CD4-positive, alpha-beta T cell treated with Interleukin-21 for 1 hour (primary cell): ENCODE measurements around the gene PIM3.

Experiments
- DNase-seq: peaks from one replicate; pipeline ENCODE4 v3.0.0-alpha.2; 2020

PIM3 gene

GRCh38 chr22:49956914-49957825, 3.4 kb upstream of the PIM3 start:
- no peak for DNase-seq

GRCh38 chr22:49957826-49958365, 2.7 kb upstream of the PIM3 start:
- DNase-seq: no peak

- no peak for DNase-seq
Observed at GRCh38 chr22:49958366-49958921, 2.1 kb upstream of the PIM3 start.

GRCh38 chr22:49958931-49959781, 1.4 kb upstream of the PIM3 start:
- DNase-seq: no peak

DNA sequence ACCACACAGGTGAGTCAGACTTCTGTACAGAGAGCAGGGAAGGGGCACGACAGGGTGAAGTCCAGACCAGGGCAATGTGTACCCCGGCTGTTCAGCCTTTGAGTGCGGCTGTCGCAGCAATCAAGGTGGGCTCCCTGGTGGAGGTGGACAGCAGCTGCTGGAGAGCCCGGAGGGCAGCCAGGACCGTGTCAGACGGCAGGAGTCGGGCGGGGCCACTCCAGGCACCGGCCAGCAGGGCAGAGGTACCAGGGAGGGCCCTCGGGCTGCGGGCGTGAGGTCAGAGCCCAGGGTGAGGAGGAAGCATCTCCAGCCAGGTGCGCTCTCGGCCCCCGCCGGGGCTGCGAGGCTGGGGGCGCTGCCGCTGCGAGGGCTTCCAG, 802 bp upstream of the PIM3 start:
- peak; percentile 37 for DNase-seq

GRCh38 chr22:49961005-49961600, 531 bp downstream of the PIM3 start:
- peak; percentile 44 for DNase-seq

DNA sequence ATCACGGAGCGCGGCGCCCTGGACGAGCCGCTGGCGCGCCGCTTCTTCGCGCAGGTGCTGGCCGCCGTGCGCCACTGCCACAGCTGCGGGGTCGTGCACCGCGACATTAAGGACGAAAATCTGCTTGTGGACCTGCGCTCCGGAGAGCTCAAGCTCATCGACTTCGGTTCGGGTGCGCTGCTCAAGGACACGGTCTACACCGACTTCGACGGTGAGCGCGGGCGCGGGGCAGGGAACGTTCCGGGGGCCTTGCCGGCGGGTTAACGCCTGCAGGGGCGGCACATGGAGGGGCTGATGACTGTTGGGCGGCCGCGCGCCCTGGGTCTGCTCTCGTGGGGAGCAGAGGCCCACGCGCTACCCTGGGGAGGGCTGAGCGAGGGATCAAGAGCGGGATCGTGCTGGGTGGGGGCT, 1.0 kb downstream of the PIM3 start:
- DNase-seq: no peak

- peak; percentile 93 for DNase-seq
Observed at GRCh38 chr22:49962012-49962750, 1.6 kb downstream of the PIM3 start.

GRCh38 chr22:49962751-49963646, 2.4 kb downstream of the PIM3 start:
- DNase-seq: no peak

DNA sequence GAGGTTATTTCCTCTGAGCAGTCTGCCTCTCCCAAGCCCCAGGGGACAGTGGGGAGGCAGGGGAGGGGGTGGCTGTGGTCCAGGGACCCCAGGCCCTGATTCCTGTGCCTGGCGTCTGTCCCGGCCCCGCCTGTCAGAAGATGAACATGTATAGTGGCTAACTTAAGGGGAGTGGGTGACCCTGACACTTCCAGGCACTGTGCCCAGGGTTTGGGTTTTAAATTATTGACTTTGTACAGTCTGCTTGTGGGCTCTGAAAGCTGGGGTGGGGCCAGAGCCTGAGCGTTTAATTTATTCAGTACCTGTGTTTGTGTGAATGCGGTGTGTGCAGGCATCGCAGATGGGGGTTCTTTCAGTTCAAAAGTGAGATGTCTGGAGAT, 3.1 kb downstream of the PIM3 start:
- peak; percentile 30 for DNase-seq

GRCh38 chr22:49964136-49965090, 3.8 kb downstream of the PIM3 start:
- DNase-seq: peak; percentile 58

DNA sequence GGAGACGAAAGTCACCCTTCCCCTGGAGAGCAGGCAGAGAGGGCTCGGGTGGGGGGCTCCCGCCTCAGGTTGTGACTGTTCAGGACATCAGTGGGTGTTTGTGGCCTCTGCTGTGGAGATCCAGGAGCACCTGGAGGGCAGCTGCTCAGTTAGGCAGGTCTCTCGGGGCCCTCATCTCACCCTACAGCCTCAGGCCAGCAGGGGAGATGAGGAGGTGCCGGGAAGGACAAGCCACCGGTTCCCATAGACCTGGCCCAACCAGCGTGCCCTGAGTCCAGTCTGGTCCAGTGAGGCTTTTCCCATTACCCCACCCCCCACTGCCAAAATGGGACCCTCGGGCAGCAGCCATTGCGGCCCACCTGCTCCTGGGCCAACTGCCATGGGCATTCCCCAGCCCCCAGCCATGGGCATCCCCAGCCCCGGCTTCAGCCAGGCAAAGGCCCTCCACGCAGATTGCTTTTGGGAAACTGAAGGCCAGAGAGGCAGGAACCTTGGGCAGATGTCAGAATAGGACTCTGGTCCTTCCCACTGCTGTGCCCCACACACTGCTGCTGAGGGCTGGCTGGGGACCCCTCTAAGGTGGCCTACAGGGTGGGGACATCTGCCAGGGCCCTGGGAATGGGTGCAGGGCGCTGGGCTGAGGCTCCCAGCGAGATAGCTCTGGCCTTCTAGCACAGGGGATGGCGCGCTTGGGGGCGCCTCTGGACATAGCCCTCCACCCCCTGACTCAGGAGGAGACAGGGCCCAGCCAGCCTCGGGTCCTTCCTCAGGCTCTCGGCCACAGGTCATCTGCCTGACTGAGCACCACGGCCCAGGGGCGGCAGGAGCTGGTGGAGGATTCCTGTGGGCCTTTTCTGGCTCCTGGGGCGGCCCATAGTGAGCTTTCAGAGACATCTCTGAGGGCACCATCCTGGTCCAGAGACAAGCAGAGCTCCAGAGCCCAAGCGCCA, 4.8 kb downstream of the PIM3 start:
- peak; percentile 28 for DNase-seq

DNA sequence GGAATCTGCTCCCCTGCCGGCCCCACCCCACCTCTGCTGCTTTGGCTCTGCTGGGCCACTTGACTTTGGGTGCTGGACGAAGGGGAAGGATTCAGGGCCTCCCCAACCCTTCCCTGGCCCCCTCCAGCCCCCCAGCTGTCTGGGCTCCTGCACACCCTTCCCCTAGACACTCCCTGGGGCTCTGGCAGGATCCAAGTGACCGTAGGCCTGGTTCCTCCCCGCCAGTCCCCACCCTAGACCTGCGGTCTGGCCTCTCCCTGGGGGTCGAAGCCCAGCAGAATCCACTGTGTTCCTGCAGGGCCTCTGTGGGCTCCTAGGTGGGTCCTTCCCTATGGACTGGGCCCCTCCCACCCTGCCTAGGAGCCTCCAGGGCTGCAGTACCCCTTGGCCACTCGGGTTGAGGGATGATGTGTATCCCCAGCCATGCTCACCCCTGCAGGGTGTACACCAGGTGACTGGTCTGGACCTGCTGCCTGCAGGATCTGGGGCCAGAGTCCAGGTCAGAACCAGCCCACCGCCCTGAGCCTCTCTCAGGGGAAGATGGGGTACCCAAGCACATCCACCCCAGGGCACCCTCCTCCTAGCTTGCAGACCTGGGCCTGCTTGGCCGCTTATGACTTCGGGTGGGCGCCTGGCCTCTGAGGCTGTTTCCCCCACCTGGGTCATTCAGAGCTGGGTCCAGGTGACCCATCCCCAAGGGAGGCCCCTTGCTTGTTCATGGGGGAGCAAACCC, 5.6 kb downstream of the PIM3 start:
- DNase-seq: peak; percentile 20

DNA sequence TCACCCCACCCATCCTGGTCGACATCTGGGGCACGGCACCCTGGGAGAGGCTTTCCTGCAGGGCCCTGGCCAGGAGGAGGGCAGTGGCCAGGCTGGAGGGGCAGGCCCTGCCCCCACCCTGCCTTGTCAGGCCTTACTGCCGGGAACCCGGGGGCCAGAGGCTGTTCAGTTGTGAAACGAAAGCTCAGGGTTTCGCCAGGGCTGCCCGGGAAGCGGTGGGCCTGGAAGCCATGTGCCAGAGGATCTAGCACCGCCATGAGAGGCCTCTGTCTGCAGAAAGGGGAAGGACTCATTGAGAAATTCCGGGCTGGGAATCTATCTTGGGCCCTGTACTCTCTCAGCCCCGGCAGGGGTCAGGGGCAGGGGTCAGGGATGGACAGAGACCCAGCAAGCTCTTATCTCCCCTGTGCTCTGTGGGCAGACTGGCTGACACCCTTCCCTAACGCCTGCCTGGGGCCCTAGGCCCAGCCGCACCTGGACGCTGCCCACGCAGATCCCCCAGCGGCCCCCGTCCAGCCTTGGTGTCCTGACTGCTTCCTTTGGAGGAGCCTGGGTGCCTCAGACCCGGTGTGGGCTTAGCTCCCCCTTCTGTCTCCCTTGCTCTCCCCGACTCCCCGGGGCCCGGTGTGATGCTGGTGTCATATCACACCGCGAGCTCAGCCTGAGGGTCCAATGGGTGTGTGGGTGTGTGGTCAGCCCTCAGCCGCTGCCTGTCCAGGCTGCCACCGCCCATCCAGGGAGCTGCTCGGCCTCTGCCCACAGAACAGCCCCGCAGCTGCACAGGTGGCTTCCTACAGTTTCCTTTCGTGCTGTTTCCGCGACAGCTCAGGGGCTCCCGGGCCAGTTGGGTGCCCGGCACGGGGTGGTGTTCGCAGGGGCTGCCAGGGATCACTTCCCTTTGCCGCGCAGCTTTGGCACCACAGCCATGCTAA, 6.5 kb downstream of the PIM3 start:
- peak; percentile 42 for DNase-seq

DNA sequence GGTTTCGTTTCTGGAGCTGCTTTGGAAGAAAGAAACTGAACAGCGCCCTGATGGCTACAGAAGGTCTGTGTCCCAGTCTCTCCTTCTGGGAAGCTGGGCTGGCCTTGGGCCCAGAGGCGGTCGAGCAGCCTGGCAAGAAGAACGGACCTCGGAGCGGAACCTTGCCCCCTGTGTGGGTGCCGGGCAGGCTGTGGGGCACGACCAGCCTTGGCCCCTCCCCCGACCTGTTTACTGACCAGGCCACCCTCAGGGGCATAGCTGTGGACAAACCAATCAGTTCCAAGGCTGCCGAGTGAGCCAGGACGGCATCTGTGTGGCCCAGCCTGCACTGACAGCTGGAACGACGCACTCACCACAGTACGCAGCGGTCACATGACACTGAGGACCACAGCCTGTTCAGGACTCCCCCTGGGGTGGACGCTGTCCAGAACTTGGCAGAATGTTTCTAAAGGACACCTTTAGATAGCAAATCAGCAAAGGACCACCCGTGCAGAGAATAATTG, 7.2 kb downstream of the PIM3 start:
- no peak for DNase-seq

GRCh38 chr22:49968313-49968830, 7.8 kb downstream of the PIM3 start:
- DNase-seq: peak; percentile 19
